Fibroblast of the conjunctiva (primary cell): Measurements from ENCODE around the gene TBC1D24.
"Not testable (repeated sequence)": the region's sequence is repeated elsewhere in the genome, so short reads cannot be mapped to it uniquely, and the experiment has no call there.

ENCODE experiments used
- DNase-seq: peaks from one replicate; pipeline ENCODE4 v3.0.0-alpha.2; 2010; ENCODE audit warnings: low read depth

The TBC1D24 gene

GRCh38 chr16:2474877-2475412 is at the start of gene TBC1D24:
Gene TBC1D24 (plus strand): TSS chr16:2475127. CDS start chr16:2496149, 21,022 bp downstream.
- peak; percentile 67 for DNase-seq

DNA sequence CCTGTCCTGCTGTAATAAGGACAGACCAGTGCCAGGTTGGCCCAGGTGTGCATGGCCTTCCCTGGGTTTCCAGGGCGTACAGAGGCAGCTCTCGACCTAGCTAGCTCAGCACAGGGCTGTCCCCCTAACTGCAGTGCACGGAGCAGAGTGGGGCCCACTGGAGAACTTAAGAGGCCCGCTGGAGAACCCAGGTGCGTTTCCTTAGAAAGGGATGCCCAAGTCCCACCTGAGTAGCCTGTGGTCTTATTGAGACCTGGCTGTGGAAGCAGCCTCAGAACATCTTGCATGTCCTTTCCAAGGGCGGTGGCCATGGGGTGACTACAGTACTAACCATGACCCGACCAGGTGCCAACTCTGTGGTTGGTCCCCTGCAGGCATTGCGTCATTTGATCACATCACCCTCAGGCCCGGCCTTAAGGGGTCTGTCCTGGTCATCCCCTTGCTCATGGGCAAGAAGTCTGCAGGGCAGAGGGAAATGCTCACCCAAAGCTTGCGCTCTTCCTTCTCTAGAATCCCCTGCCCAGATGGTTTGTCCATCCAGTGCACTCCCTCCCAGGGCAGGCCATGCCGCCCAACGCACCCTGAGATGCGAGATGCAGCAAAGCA is 49.0 kb upstream of the TBC1D24 start:
- no peak for DNase-seq

- no peak for DNase-seq
Measured at GRCh38 chr16:2426941-2427361, 48.0 kb upstream of the TBC1D24 start.

- DNase-seq = no peak
Measured at GRCh38 chr16:2427526-2427925, 47.4 kb upstream of the TBC1D24 start.

- no peak for DNase-seq
Measured at GRCh38 chr16:2428051-2428783, 46.7 kb upstream of the TBC1D24 start.

DNA sequence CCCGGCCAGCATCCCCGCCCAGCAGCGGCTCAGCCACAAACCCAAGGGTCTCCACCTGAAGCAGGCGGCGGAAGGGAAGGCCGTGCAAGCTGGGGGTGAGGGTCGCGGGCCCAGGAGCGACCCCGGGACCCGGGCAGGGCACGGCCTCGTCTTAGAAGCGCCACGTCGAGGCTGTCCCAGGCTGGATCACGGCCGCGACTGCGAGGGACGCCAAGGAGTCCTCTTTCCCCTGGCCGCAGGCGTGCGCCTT is 46.2 kb upstream of the TBC1D24 start:
- no peak for DNase-seq

DNA sequence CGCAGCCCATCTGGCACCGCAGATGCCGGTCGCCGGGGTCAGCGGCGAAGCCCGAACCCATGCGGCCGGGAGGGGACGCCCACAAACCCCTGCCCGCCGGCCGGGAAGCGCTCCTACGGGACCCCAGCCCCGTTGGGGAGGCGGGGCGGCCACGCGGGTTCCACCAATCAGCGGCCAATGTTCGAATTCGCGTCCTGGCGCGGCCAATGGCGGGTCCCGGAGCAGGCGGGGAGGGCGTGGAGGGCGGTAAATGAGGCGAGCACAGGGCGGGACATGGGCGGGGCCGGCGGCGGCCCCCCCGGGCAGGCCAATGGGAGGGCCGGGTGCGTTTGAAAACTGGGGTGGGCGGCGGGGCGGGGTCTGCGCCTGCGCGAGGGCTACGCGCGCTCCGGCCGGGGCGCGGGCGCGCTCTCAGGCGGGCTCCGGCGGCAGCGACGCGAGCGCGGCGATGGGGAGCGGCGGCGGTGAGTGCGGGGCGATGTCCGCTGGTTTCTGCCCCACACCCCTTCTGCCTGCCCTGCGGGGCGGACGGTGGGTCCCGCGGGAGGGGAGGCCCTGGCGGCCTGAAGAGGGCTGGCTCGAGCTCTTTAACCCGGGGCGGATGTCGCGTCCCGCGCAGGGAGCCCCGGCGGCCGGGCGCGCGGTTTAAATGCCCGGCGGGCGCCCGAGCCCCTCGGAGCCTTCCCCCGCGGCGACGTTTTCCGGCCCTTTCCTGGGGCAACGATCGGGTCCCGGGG is 45.7 kb upstream of the TBC1D24 start, which contains the start of gene CCNF:
Gene CCNF (plus strand): TSS at position 414 of the 737 bp plus-strand sequence. CDS start 35 bp downstream, at position 449.
- DNase-seq = peak; percentile 90

GRCh38 chr16:2429771-2430663 is 44.9 kb upstream of the TBC1D24 start:
- no peak for DNase-seq

DNA sequence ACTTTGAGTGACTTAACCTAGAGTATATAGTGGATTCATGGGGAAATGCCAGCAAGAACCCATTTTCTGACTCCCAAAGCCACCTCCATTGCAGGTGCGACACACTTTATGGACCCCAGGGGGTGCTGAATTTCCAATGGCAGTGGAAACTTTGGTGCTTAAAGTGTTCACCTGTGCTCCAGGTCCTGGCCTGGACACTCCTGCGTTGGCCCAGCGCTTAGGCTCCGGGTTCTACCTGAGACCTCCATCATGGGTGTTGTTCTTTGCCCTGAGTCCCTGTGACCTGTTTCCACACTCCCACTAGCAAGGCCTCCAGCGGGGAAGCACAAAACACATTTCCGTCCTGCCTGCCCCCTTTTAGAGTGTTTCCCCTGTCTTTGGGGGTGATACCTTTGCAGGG is 42.6 kb upstream of the TBC1D24 start:
- DNase-seq = no peak

DNA sequence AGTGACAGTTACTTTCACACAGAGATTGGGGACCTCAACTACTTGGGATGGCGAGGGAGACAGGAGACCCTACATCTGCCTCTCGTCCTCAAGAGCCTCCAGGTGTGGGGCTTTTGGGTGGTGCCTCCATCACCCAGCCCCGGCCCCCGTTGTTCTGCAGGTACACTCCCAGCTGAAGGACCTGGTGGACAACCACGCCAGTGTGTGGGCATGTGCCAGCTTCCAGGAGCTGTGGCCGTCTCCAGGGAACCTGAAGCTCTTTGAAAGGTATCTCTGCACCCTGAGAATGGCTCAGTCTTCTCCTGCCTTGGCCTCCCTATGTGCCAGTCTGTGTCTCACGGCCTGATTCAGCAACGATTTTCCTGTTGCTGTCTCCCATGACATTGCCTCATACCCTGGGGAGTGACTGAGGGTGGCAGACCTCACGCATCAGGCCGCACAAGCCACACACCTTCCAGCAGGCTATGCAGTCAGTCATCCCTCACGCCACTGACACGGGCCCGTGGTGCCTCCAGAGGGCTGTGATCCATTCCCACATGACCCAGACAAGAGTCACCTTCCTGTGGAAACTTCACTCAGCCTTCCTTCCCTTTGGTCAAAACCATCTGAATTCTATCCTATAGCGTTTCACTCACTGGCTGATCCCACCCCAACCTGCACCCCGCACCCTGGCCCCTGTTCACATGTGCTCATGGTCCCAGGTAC is 42.0 kb upstream of the TBC1D24 start:
- DNase-seq = no peak

DNA sequence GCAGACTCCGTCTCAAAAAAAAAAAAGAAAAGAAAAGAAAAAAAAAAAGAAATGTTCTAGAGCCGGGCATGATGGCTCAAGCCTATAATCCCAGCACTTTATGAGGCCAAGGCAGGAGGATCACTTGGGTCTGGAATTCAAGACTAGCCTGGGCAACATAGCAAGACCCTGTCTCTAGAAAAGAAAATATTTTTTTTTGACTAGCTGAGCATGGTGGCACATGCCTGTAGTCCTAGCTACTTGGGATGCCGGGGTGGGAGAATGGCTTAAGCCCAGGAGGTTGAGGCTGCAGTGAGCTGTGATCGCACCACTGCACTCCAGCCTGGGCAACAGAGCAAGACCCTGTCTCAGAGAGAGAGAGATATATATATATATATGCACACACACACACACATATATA is 39.7 kb upstream of the TBC1D24 start:
- DNase-seq = not testable (repeated sequence)

DNA sequence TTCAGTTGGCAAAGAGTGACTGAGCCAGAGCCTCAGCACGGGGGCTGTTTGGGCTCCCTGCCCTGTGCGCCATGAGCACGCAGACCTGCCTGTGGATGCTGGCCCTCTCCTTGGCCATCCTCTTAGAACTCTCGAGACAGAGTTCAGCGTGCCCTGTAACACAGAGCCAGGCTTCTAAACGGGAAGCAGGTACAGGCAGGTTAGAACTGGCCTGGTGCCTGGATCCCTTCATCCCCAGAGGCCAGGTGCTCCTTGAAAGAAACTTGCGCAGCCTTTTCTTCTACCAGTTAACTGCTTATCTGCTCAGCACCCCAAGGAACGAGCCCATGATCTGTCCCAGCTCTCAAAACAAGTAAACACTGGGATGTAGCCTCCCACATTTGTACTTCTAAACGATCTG is 38.8 kb upstream of the TBC1D24 start:
- DNase-seq = no peak

DNA sequence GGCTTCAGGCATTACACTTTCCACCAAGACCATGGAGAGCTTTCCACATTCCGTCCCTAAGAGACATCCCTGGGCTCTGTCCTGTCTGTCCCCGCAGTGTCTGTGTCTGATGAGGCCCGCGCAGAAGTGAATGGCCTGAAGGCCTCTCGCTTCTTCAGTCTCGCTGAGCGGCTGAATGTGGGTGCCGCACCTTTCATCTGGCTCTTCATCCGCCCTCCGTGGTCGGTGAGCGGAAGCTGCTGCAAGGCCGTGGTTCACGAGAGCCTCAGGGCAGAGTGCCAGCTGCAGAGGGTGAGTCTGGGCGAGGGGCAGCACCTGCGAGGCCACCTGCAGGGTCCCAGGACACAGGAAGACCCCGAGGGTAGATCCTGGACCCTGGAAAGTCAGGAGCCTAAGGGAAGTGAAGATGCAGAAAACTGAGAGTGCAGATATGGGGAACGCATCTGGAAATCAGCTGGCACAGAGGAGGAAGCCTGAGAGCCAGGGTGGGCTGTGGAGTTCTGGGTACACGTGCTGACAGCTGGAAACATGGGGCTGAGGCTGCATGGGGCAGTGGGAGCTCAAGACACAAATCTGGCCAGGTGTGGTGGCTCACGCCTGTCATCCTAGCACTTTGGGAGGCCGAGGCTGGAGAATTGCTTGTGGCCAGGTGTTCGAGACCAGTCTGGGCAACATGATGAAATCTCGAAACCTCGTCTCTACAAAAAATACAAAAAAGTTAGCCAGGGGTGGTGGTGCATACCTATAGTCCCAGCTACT is 37.7 kb upstream of the TBC1D24 start:
- no peak for DNase-seq

GRCh38 chr16:2438121-2438520 is 36.8 kb upstream of the TBC1D24 start:
- DNase-seq = no peak

- no peak for DNase-seq
Measured at GRCh38 chr16:2439598-2439997, 35.3 kb upstream of the TBC1D24 start.

DNA sequence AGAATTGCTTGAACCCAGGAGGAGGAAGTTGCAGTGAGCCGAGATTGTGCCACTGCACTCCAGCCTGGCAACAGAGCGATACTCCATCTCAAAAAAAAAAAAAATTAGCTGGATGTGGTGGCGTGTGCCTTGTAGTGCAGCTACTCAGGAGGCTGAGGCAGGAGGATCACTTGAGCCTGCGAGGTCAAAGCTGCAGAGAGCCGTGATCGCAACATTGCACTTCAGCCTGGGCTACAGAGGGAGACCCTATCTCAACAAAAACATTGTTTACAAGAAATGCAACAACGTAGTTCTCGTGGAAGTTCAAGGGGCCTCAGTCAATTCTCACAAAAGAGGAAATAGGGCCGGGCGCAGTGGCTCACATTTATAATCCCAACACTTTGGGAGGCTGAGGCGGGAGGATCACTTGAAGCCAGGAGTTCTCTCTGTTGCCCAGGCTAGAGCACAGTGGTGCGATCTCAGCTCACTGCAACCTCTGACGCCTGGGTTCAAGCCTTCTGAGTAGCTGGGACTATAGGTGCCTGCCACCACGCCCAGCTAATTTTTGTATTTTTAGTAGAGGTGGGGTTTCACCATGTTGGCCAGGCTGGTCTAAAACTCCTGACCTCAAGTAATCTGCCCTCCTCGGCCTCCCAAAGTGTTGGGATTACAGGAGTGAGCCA is 33.7 kb upstream of the TBC1D24 start:
- not testable (repeated sequence) for DNase-seq

DNA sequence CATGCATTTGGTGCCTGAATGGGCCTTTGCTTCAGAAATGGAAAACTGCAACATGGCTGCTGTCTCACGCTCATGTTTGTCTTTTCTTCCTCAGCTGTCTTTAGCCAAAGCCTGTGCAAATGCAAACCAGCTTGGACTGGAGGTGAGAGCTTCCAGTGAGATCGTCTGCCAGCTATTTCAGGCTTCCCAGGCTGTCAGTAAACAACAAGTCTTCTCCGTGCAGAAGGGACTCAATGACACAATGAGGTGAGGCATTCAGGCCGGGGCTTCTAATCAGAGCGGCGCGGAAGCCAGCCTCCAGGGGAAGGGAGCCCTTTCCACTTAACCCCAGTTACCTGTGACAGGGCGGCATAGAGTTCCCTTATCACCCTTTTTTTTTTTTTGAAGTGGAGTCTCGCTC is 31.4 kb upstream of the TBC1D24 start:
- no peak for DNase-seq

GRCh38 chr16:2447920-2448583 is 26.9 kb upstream of the TBC1D24 start:
- no peak for DNase-seq

- DNase-seq = no peak
Measured at GRCh38 chr16:2449118-2449517, 25.8 kb upstream of the TBC1D24 start.
